GM12878 (cell line): ENCODE data around the gene ZC3H8. TPM values are rescaled to one million over a fixed set of nuclear protein-coding genes. Genes with fewer than 3 reads are reported as not detected.

ENCODE experiments used
- ATAC-seq: fragments of 200-7000 bp; cut with Tn5 transposase; 3 replicates; pipeline ENCODE4 v1.9.1; 2020; ENCODE audit warnings: mild to moderate bottlenecking, moderate library complexity
- BruUV-seq: library from RNA; stranded (reverse); fragments of 400-500 nt; replicated peaks from 2 replicates; lab custom pipeline; 2021; lab: Mats Ljungman, UMichigan
- CTCF ChIA-PET: fragments of 300-600 bp; sonication (Branson Sonifier 250); formaldehyde crosslinking; extraction: SDS; loops from one replicate; lab custom pipeline; 2021; ENCODE audit warnings: inconsistent platforms; lab: Yijun Ruan, JAX
- POLR2A ChIA-PET: fragments of 350-600 bp; formaldehyde crosslinking; extraction: SDS; loops from one replicate; lab custom pipeline; 2021; ENCODE audit warnings: inconsistent platforms; lab: Charles Lee
- RAD21 ChIA-PET: fragments of 300-600 bp; sonication (Branson Sonifier 250); formaldehyde crosslinking; loops from one replicate; lab custom pipeline; 2023; ENCODE audit warnings: antibody characterized with exemption; ENCODE audit not compliant: unreplicated experiment; lab: Charles Lee
- SMC1A ChIA-PET: fragments of 300-600 bp; sonication (Branson Sonifier 250); formaldehyde crosslinking; loops from one replicate; lab custom pipeline; 2023; ENCODE audit not compliant: unreplicated experiment, uncharacterized antibody; lab: Charles Lee
- DNase-seq: peaks from one replicate; pipeline ENCODE4 v3.0.0-alpha.2; 2011; ENCODE audit warnings: low read depth, low spot score
- FAIRE-seq: peaks from 3 replicates; lab custom pipeline; 2011; peaks lifted over from hg19 to GRCh38; lab: Jason Lieb, UNC
- H2AFZ ChIP-seq: 2 replicates; pipeline ENCODE4 v1.6.0; 2011; ENCODE audit warnings: low read depth, low read length, control low read depth; ENCODE audit not compliant: control insufficient read depth
- H3K27ac ChIP-seq: 2 replicates; pipeline ENCODE4 v1.5.1; 2011; ENCODE audit warnings: control low read depth; ENCODE audit not compliant: control insufficient read depth, insufficient read depth
- H3K27me3 ChIP-seq, 2 experiments: replicated peaks in 1 of 2; 2 replicates each; pipeline versions ENCODE4 v1.6.0 to v1.6.1; 2011; ENCODE audit warnings: low read length in 1 of 2; ENCODE audit not compliant: control insufficient read depth in 2 of 2, insufficient read depth in 2 of 2
- H3K36me3 ChIP-seq, 2 experiments: 2 replicates each; pipeline ENCODE4 v1.5.1; 2011; ENCODE audit warnings: low read length in 1 of 2; ENCODE audit not compliant: control insufficient read depth in 2 of 2, insufficient read depth in 2 of 2
- H3K4me1 ChIP-seq: 2 replicates; pipeline ENCODE4 v1.6.1; 2011; ENCODE audit warnings: mild to moderate bottlenecking, low read length, moderate library complexity, mixed read lengths; ENCODE audit not compliant: control insufficient read depth, insufficient read depth
- H3K4me2 ChIP-seq: 2 replicates; pipeline ENCODE4 v1.6.0; 2011; ENCODE audit warnings: control low read depth; ENCODE audit not compliant: control insufficient read depth, insufficient read depth
- H3K4me3 ChIP-seq: fragments of 200-600 bp; sonication (generic); 2 replicates; pipeline ENCODE4 v1.5.1; 2016
- H3K79me2 ChIP-seq: 2 replicates; pipeline ENCODE4 v1.6.0; 2011; ENCODE audit warnings: low read length; ENCODE audit not compliant: control insufficient read depth, insufficient read depth
- H3K9ac ChIP-seq: 2 replicates; pipeline ENCODE4 v1.8.0; 2011; ENCODE audit warnings: low read length, control low read depth, mixed read lengths; ENCODE audit not compliant: control insufficient read depth, insufficient read depth
- H3K9me3 ChIP-seq: replicated peaks from 3 replicates; pipeline ENCODE4 v1.5.1; 2011; ENCODE audit warnings: mild to moderate bottlenecking, low read length; ENCODE audit not compliant: control insufficient read depth, insufficient read depth
- H4K20me1 ChIP-seq: 2 replicates; pipeline ENCODE4 v1.6.0; 2011; ENCODE audit not compliant: control insufficient read depth, insufficient read depth
- IRF3 ChIP-seq: fragments of 450-650 bp; IDR thresholded peaks from 2 replicates; pipeline ENCODE4 v1.6.1; 2014; ENCODE audit warnings: mild to moderate bottlenecking
- RAD21 ChIP-seq: IDR thresholded peaks from 2 replicates; pipeline ENCODE4 v1.6.1; 2011; ENCODE audit warnings: mild to moderate bottlenecking, low read depth, low read length, moderate library complexity; ENCODE audit not compliant: insufficient read depth
- RUNX3 ChIP-seq: IDR thresholded peaks from 2 replicates; pipeline ENCODE4 v1.6.1; 2012; ENCODE audit warnings: low read length, inconsistent platforms
- WGBS: methylation state at CpG from one replicate; pipeline ENCODE4 v1.1.6; 2016; ENCODE audit warnings: low lambda C conversion rate; ENCODE audit not compliant: insufficient replicate concordance, insufficient coverage; ENCODE audit errors: missing lambda C conversion rate; 5-methylcytosine and 5-hydroxymethylcytosine counted together
- in situ Hi-C: fragments of 300-500 bp; cut with MboI; formaldehyde crosslinking; loops from 9 replicates; pipeline ENCODE4 v1.14.3; 2018; ENCODE audit warnings: mixed read lengths
- intact Hi-C: fragments of 100-400 bp; cut with micrococcal nuclease; formaldehyde crosslinking; loops from one replicate; pipeline ENCODE4 v1.14.2; 2022; ENCODE audit not compliant: unreplicated experiment
- polyA plus RNA-seq, 11 experiments: library from polyadenylated mRNA; depleted of rRNA in 4 of 11; unstranded in 6 of 11; stranded (reverse) in 5 of 11; fragments of >200 nt; fragmentation: Nextera tagmentation in 4 of 11; fragmentation: Illumina TruSeq in 1 of 11; extraction: Ambion mirVana in 4 of 11; extraction: Trizol in 1 of 11; gene quantifications; 1 replicate in 1 of 11; 2 replicates in 10 of 11; pipeline versions ENCODE4 v1.2.1 to v1.2.3, GENCODE V29; 2011 to 2016; ENCODE audit warnings: inconsistent platforms in 2 of 11, missing spikeins in 2 of 11, low read depth in 1 of 11
- total RNA-seq, 4 experiments: library from RNA; depleted of rRNA in 3 of 4; stranded (reverse); fragments of >200 nt in 3 of 4; fragmentation: Illumina TruSeq in 1 of 4; extraction: Trizol in 1 of 4; gene quantifications; 2 replicates each; pipeline versions ENCODE4 v1.2.1 to v1.2.3, GENCODE V29; 2013 to 2021

Gene ZC3H8
- total and polyA plus RNA-seq, 10 of the 15 experiments (the other 5 are each of a cell fraction or from before 2014, with no cell fraction given): 9.9 to 28.4 (median 19.5) TPM

- Histone ChIP-seq H3K27ac (no peak overlapping the region), H3K4me1 (0 out of 2 replicates have a peak, but pooled peaks cover 3% of the 10 kb centered on the region), H3K4me2 (peak overlapping the region; percentile 93), H2AFZ (no peak overlapping the region), H3K27me3 (no peaks in the 10 kb centered on the region), H3K9ac (no peak overlapping the region), H3K79me2 (peaks cover 22% of the 10 kb centered on the region), H3K9me3 (no peaks in the 10 kb centered on the region), H3K36me3 (no peaks in the 10 kb centered on the region), H3K4me3 (peak overlapping the region; percentile 72; the same call in 1 of the 2 replicates), H4K20me1 (no peaks in the 10 kb centered on the region)
- ChIA-PET CTCF (interaction anchor here (1.0 to 2.0 kb wide), 7 partner anchors 10 to 203 kb away, joined by 3 to 6 read pairs (median 4); no protein-coding TSS in a partner anchor), RAD21 (interaction anchor here (0.6 to 2.1 kb wide), 7 partner anchors 21 to 228 kb away, joined by 3 to 5 read pairs (median 4); partner anchors contain the start of genes RGPD8 and TMEM87B), SMC1A (interaction anchor here (0.6 to 2.0 kb wide), 5 partner anchors 9 to 350 kb away, joined by 3 to 17 read pairs (median 3); no protein-coding TSS in a partner anchor), POLR2A (interaction anchor here (0.6 to 1.0 kb wide), 2 partner anchors 16 to 104 kb away, joined by 3 read pairs; no protein-coding TSS in a partner anchor)
- FAIRE-seq (no peak), ATAC-seq (no peak), DNase-seq (no peak)
- intact Hi-C loops (loop anchor here (5.0 kb wide), 2 partner anchors 196 to 366 kb away; partner anchors contain the start of gene TMEM87B), in situ Hi-C loops (loop anchor here (10.0 kb wide), 1 partner anchor 369 kb away; the partner anchor contains the start of gene ANAPC1)
- BruUV-seq: no TSS peak
- TF ChIP-seq RAD21 (no peak), IRF3 (no peak), RUNX3 (peak; percentile 21; the same call in 1 of the 2 replicates)
- 100% methylated on average over 5 of the region's 5 CpGs for WGBS
Observed at GRCh38 chr2:112253261-112253815, 1.5 kb downstream of the ZC3H8 start.
